HG03097 (cell line): ENCODE measurements around the gene OR13J1.
"Not testable (repeated sequence)": the region's sequence is repeated elsewhere in the genome, so short reads cannot be mapped to it uniquely, and the experiment has no call there.

Experiments
- ATAC-seq: cut with Tn5 transposase; IDR thresholded peaks from one replicate; pipeline ENCODE4 v1.9.1; 2021; ENCODE audit not compliant: unreplicated experiment, low FRiP score

OR13J1 gene

DNA sequence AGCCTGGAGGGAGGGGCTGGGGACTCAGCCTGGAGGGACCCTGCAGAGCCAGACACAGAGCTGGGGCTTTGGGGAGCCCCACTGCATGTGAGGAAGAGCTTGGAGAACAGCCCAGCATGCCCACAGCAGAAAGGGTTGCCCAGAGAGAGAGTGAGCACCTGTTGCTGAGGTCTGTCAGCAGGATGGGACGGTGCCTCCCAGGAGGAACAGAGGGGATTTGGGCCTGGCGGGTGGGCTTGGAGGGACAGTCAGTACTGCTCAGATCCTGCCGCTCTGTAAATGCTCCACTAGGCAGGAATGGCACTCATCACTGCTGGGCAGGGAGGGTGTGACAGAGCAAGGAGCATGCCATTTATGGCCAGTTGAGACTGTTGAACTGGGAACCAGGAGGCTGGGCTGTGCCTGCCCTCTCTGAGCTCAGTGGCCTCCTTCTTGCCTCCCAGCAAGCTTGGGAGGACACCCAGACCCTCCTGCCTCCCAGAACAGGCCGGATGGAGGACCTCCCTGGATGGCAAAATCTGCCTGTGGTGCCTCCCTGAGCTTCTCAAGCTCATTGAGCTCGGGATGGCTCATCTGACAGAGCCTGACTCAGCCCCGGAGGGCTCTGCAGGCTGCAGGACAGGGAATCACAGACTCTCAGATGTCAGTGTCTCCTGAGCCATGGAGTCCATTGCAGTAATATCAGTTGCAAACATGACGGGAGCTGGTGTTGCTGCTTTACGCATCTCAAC is 35.0 kb upstream of the OR13J1 start:
- ATAC-seq = no peak

DNA sequence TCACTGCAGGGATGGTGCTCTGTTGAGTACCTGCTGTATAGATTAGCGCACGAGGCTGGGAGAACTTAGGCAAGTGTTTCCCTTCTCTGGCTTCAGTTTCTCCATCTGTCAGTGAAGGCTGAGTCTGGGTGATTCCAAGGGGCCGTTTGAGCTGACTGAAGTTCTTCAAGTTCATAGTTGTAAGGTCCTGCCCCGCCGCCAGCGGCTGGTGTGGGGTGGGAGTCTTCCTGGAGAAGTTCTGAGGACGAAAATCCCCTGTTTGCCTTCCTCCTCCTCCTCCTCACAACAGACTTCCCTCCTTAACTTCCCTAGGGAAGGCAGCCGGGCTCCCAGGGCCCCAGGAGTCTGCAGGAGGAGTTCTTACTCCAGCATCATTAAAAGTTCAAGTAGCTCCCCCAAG is 34.1 kb upstream of the OR13J1 start:
- ATAC-seq = no peak

DNA sequence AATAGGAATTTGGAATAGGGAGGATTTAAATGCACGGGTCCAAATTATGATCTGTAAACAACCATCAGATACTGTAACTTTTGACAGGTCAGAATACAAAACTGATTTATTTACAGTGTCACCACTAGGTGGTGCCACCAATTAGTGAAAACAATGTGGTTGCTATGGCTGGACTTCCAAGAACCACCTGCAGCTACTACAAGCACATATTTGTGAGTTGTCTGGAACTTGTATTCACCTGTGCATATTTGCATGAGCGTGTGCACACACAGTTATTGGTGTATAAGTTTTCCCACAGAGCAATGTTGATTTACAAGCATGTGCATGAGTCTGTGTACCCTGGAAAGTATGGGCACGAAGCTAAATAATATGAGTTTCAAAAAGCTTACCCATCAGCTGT is 32.8 kb upstream of the OR13J1 start:
- no peak for ATAC-seq

DNA sequence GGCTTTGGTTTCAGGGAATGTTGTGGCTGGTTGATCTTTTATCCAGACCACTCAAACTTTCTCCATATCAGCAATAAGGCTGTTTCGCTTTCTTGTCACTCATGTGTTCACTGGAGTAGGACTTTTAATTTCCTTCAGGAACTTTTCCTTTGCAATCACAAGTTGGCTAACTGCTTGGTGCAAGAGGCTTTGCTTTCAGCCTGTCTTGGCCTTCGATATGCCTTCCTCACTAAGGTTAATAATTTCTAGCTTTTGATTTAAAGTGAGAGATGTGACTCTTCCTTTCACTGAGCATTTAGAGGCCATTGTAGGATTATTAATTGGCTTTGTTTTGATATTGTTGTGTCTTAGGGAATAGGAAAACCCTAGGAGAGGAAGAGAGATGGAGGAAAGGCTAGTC is 28.8 kb upstream of the OR13J1 start:
- ATAC-seq = no peak

DNA sequence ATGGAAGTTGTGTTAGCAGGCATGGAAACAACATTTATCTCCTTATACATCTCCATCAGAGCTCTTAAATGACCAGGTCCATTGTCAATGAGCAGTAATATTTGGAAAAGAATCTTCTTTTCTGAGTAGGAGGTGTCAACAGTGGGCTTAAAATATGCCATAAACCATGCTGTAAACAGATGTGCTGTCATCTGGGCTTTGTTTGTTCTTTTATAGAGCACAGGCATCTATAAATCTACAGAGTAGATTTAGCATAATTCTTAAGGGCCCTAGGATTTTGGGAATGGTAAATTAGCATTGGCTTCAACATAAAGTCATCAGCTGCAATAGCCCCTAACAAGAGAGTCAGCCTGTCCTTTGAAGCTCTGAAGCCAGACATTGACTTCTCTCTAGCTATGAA is 28.1 kb upstream of the OR13J1 start:
- no peak for ATAC-seq

DNA sequence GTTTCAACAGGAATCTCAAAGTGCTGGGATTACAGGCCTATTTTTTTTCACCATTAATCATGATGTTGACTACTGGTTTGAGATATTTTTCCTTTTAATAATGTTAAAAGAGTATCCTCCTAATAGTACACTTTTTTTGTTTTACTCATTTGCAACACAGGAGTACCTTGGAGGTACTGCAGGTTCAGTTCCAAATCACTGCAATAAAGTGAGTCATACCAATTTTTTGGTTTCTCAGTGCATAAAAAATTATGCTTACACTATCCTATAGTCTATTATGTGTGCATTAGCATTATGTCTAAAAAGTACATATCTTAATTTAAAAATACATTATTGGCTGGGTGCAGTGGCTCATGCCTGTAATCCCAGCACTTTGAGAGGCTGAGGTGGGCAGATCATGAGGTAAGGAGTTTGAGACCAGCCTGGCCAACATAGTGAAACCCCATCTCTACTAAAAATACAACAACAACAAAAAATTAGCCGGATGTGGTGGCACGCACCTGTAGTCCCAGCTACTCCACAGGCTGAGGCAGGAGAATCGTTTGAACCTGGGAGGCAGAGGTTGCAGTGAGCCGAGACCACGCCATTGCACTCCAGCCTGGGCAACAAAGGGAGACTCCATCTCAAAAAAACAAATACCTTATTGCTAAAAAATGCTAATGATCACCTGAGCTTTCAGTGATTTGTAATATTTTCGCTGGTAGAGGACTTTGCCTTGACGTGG is 27.3 kb upstream of the OR13J1 start:
- not testable (repeated sequence) for ATAC-seq

DNA sequence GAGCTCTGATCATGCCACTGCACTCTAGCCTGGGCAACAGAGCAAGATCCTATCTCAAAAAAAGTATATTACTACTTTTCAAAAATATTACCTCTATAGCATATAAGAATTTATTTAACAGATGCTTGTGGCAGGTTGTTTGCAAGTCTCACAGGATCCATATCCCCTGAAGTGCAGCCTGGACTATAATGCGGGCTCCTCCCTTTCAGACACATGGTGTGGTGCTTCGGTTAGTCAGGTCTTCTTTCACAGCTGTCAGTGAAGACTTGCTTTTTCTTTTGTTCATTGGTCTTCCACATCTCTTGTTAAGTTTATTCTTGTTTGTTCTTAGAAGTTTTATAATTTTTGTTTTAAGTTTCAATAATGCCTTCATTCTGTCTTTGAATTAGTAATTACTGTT is 26.4 kb upstream of the OR13J1 start:
- ATAC-seq = no peak

DNA sequence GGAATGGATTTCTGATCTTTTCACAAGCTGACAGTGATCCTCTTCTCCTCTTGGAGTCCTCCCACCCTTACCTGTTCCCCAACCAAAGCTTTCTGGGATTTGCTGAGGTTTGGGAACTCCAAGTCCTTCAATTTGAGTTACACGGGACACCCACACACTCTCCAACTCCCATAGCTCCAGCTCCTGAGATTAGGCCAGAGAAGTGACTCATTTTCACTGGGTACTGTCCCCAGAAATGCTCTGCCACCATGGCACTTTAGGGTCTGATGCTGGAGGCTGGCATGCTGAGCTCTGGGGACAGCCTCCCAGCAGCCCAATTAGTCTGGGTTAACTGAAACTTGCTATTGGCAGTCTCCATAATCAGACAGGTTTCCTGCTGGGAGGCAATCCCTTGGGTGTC is 21.9 kb upstream of the OR13J1 start:
- ATAC-seq = no peak

DNA sequence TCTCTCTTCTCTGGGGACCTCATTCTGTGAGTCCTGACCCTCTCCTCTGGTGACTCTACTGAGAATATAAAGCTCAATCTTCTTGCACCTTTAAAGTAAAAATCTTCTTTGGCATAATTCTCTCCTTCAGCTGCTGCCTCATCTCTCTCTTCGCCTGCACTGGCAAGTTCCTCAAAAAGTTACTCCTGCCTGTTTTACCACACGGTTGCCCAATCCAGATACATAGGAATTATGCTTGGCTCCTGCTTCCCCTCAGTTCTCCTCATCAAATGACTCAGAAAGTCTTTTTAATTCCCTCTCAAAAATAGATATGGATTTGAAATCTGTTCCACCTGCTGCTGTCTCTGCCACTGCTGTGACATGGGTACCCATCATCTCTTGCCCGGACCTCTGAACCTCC is 21.4 kb upstream of the OR13J1 start:
- ATAC-seq = no peak

DNA sequence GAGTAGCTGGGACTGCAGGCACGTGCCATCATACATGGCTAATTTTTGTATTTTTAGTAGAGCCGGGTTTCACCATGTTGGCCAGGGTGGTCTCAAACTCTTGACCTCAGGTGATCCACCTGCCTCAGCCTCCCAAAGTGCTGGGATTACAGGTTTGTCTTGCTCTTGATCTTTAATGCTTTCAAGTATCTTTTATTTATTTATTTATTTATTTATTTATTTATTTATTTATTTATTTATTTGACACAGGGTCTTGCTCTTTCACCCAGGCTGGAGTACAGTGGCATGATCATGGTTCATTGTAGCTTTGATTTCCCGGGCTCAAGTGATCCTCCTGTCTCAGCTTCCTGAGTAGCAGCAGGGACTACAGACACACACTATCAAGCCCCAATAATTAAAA is 14.7 kb upstream of the OR13J1 start:
- ATAC-seq = not testable (repeated sequence)

DNA sequence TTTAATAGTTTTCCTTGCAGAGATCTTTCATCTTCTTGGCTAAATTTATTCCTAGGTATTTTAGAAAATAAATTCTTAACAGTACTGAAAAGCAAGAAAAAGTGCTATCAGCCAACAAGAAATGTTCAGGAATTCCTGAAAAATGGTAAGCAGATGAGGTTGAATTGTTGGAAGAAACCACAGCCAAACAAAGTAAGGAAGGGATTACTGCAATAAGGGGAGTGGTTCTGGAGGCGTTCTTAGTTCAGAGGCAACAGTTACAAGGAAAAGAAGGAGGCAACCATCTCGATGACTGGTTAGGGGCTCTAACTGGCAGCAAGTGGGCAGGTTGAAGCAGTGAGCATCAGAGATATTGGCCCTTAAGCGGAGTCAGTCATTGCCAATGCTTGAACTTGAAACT is 12.8 kb upstream of the OR13J1 start:
- no peak for ATAC-seq

DNA sequence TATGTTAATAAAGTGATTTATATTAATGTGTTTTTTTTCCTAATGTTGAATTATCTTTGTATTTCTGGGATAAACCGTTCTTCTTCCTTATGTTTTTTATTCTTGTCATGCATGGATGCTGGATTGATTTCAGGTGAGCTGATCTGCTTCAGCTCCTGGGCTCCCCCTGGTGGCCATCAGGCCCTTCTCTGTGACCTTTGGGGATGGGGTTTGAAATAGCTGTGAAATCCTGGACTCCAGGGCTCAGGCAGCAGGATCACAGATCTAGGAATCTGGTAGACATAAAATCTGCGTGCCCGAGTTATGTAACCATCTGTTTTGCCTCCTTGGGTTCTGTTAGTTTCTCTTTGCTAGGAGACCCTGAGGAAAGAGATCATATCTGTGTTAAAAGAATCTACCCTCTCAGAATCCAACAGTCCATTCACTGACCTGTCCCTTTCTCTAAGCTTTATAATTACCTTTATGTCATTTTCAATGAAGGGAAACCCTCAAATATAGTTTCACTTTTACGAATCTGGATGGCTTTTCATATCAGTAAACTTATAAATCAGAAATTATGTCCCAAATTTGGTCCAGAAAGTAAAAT is 12.2 kb upstream of the OR13J1 start:
- ATAC-seq = no peak

DNA sequence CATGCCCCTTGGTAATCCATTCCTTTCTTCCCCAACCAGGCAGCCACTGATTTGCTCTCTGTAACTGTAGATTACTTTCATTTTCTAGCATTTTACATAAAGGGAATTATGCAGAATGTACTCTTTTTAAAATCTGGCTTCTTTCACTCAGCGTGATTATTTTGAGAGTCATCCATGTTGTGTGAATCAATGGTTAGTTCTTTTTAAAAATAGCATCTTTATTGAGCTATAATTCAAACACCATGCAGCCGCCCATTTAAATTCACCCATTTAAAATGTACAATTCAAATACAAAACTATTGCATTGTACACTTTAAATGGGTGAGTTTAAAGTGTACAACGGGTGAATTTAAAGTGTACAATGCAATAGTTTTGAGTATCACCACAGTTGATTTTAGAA is 2.3 kb upstream of the OR13J1 start:
- no peak for ATAC-seq

DNA sequence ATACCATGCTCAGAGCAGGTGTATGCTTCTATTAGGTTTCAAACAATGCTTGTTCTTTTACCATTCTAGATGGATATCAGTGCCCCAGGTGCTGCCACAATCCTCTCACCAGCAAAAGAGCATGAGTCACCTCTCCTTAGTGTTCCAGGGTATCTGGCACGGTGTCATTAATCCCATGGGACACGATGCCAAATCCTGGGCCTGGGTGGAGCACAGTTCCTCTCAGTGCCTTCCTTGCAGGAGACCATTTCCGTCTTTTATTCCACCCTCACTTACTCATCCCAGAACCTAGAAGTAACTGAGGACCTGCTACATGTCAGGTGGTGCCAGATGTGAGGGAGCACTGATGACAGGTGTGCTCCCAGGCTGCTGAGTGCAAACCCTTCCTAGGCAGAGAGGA is 1.3 kb upstream of the OR13J1 start:
- no peak for ATAC-seq

DNA sequence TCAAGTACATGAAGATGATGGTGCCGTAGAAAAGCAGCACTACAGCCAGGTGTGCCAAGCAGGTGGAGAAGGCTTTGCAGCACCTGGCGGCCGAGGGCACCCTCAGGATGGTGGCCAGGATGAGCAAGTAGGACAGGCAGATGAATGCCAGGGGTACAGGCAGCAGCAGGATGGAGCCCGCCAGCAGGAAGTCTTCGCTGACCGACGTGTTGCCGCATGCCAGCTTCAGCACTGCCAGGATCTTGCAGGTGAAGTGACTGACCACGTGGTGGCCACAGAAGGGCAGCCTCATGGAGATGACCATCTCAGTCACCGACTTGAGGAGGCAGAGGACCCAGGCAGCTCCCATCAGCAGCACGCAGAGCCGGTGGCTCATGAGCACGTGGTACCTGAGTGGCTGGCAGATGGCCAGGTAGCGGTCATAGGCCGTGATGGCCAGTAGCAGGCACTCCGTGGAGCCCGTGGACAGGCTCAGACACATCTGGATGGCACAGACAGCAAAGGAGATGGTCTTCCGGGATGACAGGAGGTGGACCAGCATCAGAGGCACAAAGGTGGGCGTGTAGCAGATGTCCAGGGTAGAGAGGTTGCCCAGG is 482 bp downstream of the OR13J1 start:
- ATAC-seq = no peak

DNA sequence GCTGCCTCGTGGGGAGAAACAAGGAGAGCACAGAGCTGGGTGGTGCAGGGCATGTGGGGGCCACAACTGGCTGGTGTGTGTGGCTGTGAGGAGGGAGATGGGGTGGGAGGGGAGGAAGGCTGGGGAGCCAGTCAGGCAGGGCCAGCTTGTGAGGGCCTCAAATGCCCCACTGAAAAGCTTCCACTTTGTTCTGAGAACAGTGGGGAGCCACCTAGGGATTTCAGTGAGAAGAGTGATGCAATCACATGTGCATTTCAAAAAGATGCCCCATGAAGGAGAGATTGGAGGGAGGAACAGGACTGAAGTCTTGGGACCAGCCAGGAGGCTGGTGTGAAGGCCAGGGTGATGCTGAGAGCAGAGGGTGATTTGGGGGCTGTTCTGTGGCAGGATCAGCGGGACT is 1.3 kb downstream of the OR13J1 start:
- no peak for ATAC-seq

DNA sequence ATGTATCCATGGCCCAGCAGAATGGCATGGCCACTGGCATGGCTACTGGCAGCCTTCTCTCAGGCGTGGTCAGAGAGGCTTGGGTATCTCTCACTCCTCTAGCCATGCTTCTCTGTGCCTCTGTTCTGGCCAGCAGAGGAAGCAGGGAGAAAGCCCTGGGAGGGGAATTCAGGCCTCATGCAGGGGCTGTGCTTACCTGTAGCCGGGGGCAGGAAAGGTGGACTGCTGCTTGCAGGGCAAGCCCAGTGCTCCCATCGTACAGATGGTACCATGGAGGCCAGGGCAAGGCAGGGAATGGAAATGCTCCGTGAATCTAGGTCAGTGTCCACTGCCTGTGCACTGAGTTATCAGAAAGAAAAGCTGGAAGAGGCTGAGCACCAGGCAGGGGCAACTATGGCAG is 2.7 kb downstream of the OR13J1 start:
- ATAC-seq = no peak

DNA sequence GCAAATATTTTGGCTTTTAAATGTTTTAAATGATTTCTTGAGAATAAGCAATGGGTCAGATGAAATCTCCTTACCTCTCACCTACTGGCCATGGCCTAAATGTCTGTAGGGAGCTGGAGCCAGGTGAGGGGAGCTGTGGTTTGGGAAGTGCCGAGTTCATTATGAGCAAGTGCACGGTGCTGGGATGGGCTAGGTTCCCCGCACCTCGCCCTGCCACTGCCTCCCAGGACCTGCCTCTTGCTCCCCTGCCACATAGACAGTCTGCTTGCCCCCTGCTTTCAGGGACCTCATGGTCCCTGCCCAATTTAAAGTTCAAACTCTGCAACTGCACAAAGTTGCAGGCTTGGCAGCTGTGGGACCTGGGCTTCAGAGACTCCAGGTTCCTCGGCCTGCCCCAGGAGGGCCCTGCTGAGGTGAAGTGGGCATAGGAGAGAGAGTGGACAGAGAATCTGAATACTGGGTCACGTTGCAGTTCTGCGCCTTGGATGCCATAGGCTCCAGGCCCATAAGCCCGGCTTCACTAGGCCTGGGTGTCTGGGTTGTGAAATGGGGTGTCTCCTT is 5.4 kb downstream of the OR13J1 start:
- no peak for ATAC-seq

DNA sequence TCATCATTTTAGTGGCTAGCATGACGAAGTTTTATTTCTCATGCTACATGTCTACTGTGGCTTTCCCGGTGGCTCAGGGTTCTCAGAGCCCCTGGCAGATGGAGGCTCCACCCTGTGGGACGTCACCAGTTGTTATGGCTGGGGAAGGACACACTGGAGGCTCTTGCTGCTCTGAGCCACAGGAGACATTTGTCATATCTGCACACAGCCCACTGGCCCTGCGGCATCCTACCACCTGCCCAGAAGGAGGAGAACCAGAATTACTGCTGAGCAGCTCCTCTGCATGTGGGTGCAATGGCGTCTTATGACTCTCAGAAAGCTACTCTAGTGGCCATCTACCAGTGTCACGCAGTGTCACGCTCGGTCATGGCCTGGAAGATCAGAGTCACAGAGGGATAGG is 6.6 kb downstream of the OR13J1 start:
- no peak for ATAC-seq

DNA sequence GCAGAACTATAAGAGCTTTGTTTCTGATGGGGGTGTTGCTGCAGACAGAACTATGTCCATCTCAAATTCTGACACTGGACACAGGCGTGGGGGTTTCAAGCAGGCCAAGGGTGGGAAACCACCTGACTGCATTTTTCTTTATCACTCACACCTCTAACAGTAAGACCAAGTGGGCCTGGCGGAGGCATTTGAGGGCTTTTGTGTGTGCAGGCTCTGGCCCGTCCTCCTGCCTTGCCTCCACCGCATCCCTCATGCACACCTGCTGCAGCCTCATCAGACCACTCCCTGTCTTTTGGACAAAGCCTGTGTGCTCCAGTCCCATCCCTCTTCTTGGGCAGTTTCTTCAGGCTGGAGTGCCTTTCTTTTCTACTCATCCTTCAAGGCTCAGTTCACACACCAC is 7.9 kb downstream of the OR13J1 start:
- ATAC-seq = no peak

DNA sequence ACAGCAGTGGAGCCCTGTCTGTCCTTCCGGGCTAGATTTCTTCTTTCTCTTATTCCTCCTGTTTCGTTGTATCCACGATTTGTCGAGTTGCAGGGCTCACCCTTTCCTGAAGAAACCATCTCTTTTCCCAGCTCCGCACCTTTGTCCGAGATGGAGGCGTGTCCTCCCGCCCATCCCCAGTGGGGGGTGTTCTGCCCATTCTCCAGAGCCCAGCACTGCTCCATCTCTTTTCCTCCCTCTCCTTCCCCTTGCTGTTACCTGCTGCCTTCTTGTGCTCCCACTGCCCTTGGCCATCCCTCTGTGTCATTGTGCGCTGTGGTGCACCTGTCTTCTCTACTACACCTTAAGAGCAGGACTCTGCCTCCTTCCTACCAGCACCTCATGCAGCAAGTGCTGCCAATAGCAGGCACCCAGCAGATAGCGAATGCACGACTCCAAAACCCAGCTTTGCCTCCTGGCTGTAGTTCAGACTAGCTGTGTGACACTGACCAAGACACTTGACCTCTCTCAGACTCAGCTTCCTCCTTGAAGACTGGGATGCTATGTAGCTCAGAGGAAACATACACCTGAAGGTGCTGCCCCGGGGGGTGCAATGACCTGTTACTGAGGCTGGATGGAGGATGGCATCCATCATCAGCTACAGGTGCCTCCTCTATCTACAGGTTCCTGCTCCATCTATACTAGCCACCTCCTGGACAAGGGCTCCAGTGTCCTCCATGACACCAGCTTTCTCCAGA is 8.9 kb downstream of the OR13J1 start:
- ATAC-seq = no peak
